ENCODE measurements around the gene PTP4A2.

Gene PTP4A2

GRCh38 chr1:31938184-31938975 lies at the start of gene PTP4A2:
Gene PTP4A2 (minus strand): TSS chr1:31938368. CDS start chr1:31919065, 19,303 bp downstream.
- peak; percentile 62 to 73 for DNase-seq (ENCODE audit: low read depth in 2 of 2)

DNA sequence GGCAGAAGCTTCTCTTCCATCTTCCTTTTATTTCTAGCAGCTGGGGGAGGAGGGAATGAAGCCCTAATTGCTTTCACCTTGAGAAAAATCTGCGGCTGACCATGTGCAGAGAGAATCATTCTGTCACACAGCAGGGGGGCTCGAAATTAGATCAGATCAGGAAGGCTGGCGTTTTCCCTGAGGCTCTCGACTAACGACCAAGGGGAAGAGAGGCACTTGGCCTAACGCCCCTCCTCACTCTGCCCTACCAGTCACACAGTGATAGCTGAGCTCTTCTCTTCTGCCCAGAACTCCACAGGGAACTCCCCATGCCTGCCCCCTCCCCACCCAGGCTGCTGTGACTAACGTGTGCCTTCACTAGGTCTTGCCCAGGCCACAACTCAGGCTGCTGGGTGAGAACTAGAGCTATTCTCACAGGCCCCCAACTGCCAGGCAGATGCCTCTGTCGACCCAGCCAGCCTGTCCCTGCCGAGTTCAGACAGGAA lies 49.0 kb upstream of the PTP4A2 start:
- DNase-seq (ENCODE audit: low read depth in 2 of 2), result no peak

GRCh38 chr1:31985430-31985829 lies 47.3 kb upstream of the PTP4A2 start:
- DNase-seq (ENCODE audit: low read depth in 2 of 2), result no peak

GRCh38 chr1:31984419-31985347 lies 46.5 kb upstream of the PTP4A2 start:
- peak; percentile 6 to 20 for DNase-seq (ENCODE audit: low read depth in 2 of 2)

GRCh38 chr1:31981972-31982371 lies 43.8 kb upstream of the PTP4A2 start:
- DNase-seq (ENCODE audit: low read depth in 2 of 2), result no peak

DNA sequence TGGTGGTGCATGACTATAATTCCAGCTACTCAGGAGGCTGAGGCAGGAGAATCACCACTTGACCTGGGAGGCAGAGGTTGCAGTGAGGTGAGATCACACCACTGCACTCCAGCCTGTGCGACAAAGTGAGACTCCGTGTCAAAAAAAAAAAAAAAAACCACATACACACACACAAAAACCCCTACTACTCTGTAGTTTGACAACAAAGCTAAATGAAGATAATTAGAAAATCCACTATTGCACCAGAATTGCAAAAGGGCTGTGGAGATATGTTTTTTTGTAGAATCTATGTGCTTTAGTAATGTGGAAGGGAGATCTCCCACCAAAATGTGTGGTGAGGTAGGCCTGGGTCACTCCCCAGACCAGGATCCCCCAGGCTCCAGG lies 43.3 kb upstream of the PTP4A2 start:
- DNase-seq (ENCODE audit: low read depth in 2 of 2), result no peak

- DNase-seq (ENCODE audit: low read depth in 2 of 2), result no peak
Observed at GRCh38 chr1:31980835-31981455, 42.8 kb upstream of the PTP4A2 start.

- DNase-seq (ENCODE audit: low read depth in 2 of 2), result no peak
Observed at GRCh38 chr1:31978843-31979400, 40.8 kb upstream of the PTP4A2 start.

DNA sequence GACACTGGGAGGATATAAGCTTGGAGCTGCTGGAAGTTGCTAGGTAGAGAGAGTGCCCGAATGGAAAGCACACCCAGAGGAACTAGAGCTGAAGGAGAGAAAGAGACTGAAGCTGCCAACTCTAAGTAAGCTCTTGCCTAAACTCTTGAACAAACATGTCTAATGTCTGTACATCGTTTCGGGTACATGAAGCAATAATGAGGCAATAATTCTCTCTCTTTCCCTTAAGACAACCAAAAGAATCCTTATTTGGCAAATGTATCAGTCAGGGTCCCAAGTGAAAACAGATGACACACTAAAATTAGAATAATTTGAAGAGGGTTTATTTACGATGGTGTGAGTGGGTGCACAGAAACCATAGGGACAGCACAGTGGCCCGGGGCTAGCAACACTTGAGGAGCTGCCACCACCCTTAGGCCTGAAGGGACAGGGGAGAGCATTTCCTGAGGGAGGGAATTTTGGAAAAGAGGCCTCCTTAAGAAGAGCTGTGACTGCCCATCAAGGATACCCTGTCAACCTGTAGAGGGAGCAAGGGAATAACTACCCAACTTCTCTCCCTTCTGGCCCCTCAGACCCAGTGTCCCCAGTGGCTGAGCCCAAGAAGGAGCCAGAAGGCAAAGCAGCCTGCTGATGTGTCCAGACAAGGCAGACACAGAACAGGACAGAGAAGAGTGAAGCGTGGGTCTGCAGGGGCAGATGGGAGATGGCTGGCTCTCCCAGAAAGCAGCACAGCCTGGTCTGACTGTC lies 39.4 kb upstream of the PTP4A2 start:
- no peak for DNase-seq (ENCODE audit: low read depth in 2 of 2)

DNA sequence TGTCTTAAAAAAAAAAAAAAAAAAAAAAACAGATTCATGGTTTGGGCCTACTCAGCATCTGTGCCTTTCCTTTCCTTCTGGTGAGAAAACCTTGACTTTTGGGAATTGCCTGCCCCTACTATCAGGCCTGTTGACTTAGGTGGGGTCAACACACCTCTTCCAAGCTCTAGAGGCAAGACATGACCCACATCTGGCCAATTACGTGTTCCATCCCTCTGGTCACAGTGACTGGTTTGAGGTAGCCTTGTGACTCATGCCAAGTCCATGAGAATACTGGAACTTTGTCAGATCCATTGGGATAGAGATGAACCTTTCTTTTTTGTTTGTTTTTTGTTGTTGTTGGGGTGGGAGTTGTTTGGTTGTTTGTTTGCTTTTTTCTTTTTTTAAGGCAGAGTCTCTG lies 38.2 kb upstream of the PTP4A2 start:
- DNase-seq (ENCODE audit: low read depth in 2 of 2), result no peak

DNA sequence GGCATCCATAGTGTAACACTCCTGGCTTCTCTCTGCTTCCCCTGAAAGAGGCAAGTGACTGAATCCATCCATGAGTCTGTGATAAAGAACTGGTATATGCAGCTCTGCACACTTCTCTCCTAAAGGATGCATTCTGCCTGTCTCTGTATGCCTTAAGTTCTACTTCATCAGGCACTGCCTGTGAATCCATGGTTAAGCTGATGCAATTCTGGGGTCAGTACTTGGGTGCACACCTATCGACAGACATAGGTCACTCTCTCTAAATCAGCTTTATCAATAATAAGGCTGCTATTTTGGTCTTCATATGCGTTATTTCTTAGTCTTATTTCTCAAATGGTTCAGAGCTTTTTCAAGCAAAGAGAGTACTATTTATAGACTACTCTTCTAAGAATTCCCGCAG lies 32.7 kb upstream of the PTP4A2 start:
- DNase-seq (ENCODE audit: low read depth in 2 of 2), result no peak

- DNase-seq (ENCODE audit: low read depth in 2 of 2), result no peak
Observed at GRCh38 chr1:31961536-31961935, 23.4 kb upstream of the PTP4A2 start.

DNA sequence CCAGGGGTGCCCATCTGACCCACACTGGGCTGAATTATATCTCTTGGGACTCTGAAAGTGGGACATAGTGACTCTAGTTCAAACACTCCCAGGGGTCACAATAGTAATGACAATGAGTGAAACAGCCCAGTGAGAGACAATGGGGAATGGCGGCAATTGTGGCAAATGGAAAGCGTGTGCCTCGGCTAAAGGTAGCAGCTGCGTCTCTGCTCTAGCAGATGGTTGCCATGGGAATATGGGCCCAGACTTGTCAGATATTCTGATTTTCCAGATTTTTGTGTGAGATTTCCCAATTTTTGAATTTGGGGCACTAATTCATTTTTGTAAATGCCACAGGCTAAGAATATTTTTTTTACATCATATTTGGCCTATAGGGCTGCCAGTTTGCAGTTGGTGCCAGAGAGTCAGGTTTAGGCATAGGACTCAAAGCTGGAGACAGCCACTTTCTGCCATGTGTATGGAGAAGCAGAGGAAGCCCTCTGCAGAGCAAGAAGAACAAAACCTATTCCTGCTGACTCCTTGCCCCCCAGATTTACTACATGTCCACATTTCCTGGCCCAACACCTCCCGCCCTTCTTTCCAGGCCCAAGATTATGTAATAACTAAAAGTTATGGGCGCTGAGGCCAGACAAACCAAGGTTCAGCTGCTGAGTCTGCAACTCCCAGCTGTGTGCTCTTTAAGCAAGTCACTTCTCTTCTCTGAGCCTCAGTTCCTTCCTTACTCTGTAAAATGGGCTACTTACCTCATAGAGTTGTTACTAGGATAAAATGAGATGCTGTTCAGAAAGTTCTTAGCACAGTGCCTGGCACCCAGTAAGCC lies 21.6 kb upstream of the PTP4A2 start:
- no peak for DNase-seq (ENCODE audit: low read depth in 2 of 2)

- DNase-seq (ENCODE audit: low read depth in 2 of 2), result peak in 1 of 2 donors; percentile 39
Observed at GRCh38 chr1:31957701-31958674, 19.8 kb upstream of the PTP4A2 start.

- peak; percentile 53 to 73 for DNase-seq (ENCODE audit: low read depth in 2 of 2)
Observed at GRCh38 chr1:31955917-31956736, 18.0 kb upstream of the PTP4A2 start.

GRCh38 chr1:31954607-31955283 lies 16.6 kb upstream of the PTP4A2 start:
- DNase-seq (ENCODE audit: low read depth in 2 of 2), result no peak

DNA sequence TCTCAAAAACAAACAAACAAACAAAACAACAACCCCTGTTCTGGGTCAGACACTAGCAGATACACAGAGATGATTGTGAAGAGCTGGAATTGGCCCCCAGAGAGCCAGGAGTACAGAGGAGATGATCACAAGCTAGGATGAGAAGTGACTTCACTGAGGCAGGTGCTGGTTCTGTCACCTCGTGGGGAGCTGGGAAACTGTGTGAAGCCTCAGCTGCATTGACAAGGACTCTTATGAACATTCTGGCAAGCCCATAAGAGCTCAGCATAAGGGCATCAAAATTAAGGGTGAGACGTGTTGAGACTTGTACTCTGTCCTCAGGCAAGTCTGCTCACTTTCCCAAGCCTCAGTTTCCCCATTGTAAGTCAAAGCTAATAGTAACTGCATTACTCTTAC lies 14.7 kb upstream of the PTP4A2 start:
- DNase-seq (ENCODE audit: low read depth in 2 of 2), result no peak

- DNase-seq (ENCODE audit: low read depth in 2 of 2), result no peak
Observed at GRCh38 chr1:31951276-31951675, 13.1 kb upstream of the PTP4A2 start.

Data from stimulated activated CD8-positive, alpha-beta memory T cell treated with anti-CD3 and anti-CD28 coated beads, Interleukin-15, amount 100 ng/mL, for 4 hours (primary cell).